HG03354 (cell line): ENCODE measurements around the gene PFKL.
"Not testable (repeated sequence)": the region's sequence is repeated elsewhere in the genome, so short reads cannot be mapped to it uniquely, and the experiment has no call there.

Experiments
- ATAC-seq: cut with Tn5 transposase; IDR thresholded peaks from one replicate; pipeline ENCODE4 v1.9.1; 2021; ENCODE audit warnings: mild to moderate bottlenecking; ENCODE audit not compliant: unreplicated experiment, poor library complexity, severe bottlenecking

The PFKL gene

GRCh38 chr21:44273046-44273445 is 26.8 kb upstream of the PFKL start:
- no peak for ATAC-seq

- no peak for ATAC-seq
These were observed 24.8 kb upstream of the PFKL start for GRCh38 chr21:44275041-44275440.

- no peak for ATAC-seq
These were observed 20.2 kb upstream of the PFKL start for GRCh38 chr21:44279354-44280260.

GRCh38 chr21:44281801-44282200 is 18.1 kb upstream of the PFKL start:
- no peak for ATAC-seq

- ATAC-seq, result no peak
These were observed 17.5 kb upstream of the PFKL start for GRCh38 chr21:44282370-44282769.

GRCh38 chr21:44283211-44283785 is 16.6 kb upstream of the PFKL start:
- ATAC-seq, result not testable (repeated sequence)

GRCh38 chr21:44283948-44284347 is 15.9 kb upstream of the PFKL start:
- no peak for ATAC-seq

GRCh38 chr21:44285138-44285992 is 14.5 kb upstream of the PFKL start, which contains the start of gene AIRE:
Gene AIRE (plus strand): TSS chr21:44285876. CDS start chr21:44286007, 131 bp downstream.
- no peak for ATAC-seq

- no peak for ATAC-seq
These were observed 13.7 kb upstream of the PFKL start for GRCh38 chr21:44286086-44286715.

GRCh38 chr21:44286716-44287632 is 12.9 kb upstream of the PFKL start:
- no peak for ATAC-seq

- ATAC-seq, result no peak
These were observed 11.4 kb upstream of the PFKL start for GRCh38 chr21:44288251-44289110.

GRCh38 chr21:44289381-44290010 is 10.4 kb upstream of the PFKL start:
- ATAC-seq, result no peak

- no peak for ATAC-seq
These were observed 9.4 kb upstream of the PFKL start for GRCh38 chr21:44290327-44291077.

GRCh38 chr21:44291078-44291935 is 8.5 kb upstream of the PFKL start:
- ATAC-seq, result no peak

- no peak for ATAC-seq
These were observed 7.7 kb upstream of the PFKL start for GRCh38 chr21:44291936-44292811.
